Astrocyte (in vitro differentiated cells and primary cell): ENCODE results near the gene OASL. TPM values are rescaled to one million over a fixed set of nuclear protein-coding genes. Genes with fewer than 3 reads are reported as not detected.
A peak's percentile ranks its signal among the peaks of the same experiment; 100 is the strongest.

Experiments
- DNase-seq: peaks from one replicate; pipeline ENCODE4 v3.0.0-alpha.2; 2010; ENCODE audit warnings: low read depth
- FAIRE-seq: peaks from 2 replicates; lab custom pipeline; 2011; peaks lifted over from hg19 to GRCh38; lab: Jason Lieb, UNC
- H2AFZ ChIP-seq: 2 replicates; pipeline ENCODE4 v1.6.0; 2012; ENCODE audit warnings: low read depth, low read length, inconsistent platforms
- H3K27ac ChIP-seq: 2 replicates; pipeline ENCODE4 v1.5.1; 2011; ENCODE audit warnings: low read depth, low read length, inconsistent platforms
- H3K27me3 ChIP-seq: 2 replicates; pipeline ENCODE4 v1.6.0; 2011; ENCODE audit warnings: low read length, inconsistent platforms; ENCODE audit not compliant: insufficient read depth
- H3K36me3 ChIP-seq: 2 replicates; pipeline ENCODE4 v1.5.1; 2011; ENCODE audit warnings: low read length, inconsistent platforms; ENCODE audit not compliant: insufficient read depth
- H3K4me1 ChIP-seq: 2 replicates; pipeline ENCODE4 v1.5.1; 2011; ENCODE audit warnings: low read length, inconsistent platforms; ENCODE audit not compliant: insufficient read depth
- H3K4me2 ChIP-seq: 2 replicates; pipeline ENCODE4 v1.6.0; 2012; ENCODE audit warnings: low read length, inconsistent platforms
- H3K4me3 ChIP-seq: 2 replicates; pipeline ENCODE4 v1.5.1; 2011; ENCODE audit warnings: low read depth, mild to moderate bottlenecking, low read length, inconsistent platforms; ENCODE audit not compliant: insufficient read depth
- H3K79me2 ChIP-seq: 2 replicates; pipeline ENCODE4 v1.6.0; 2012; ENCODE audit warnings: mild to moderate bottlenecking, low read length, inconsistent platforms; ENCODE audit not compliant: insufficient read depth
- H3K9ac ChIP-seq: 2 replicates; pipeline ENCODE4 v1.6.0; 2012; ENCODE audit warnings: mild to moderate bottlenecking, low read length, inconsistent platforms
- H3K9me3 ChIP-seq: 2 replicates; pipeline ENCODE4 v1.5.1; 2012; ENCODE audit warnings: low read depth, mild to moderate bottlenecking, low read length, inconsistent platforms; ENCODE audit not compliant: insufficient read depth
- H4K20me1 ChIP-seq: 2 replicates; pipeline ENCODE4 v1.6.0; 2012; ENCODE audit warnings: low read length, inconsistent platforms; ENCODE audit not compliant: insufficient read depth
- H3K27ac Mint-ChIP-seq: one replicate; pipeline ENCODE4 v1.8.0; 2021; ENCODE audit warnings: mild to moderate bottlenecking, mixed read lengths; ENCODE audit not compliant: unreplicated experiment
- H3K27me3 Mint-ChIP-seq: one replicate; pipeline ENCODE4 v1.8.0; 2021; ENCODE audit warnings: low read depth, mixed read lengths; ENCODE audit not compliant: unreplicated experiment
- H3K36me3 Mint-ChIP-seq: one replicate; pipeline ENCODE4 v1.8.0; 2021; ENCODE audit warnings: low read depth, mixed read lengths; ENCODE audit not compliant: unreplicated experiment
- H3K4me1 Mint-ChIP-seq: one replicate; pipeline ENCODE4 v1.8.0; 2021; ENCODE audit warnings: low read depth, mixed read lengths; ENCODE audit not compliant: unreplicated experiment
- H3K4me3 Mint-ChIP-seq: one replicate; pipeline ENCODE4 v1.8.0; 2021; ENCODE audit warnings: mild to moderate bottlenecking, moderate library complexity, mixed read lengths; ENCODE audit not compliant: unreplicated experiment
- H3K9me3 Mint-ChIP-seq: one replicate; pipeline ENCODE4 v1.8.0; 2021; ENCODE audit warnings: mild to moderate bottlenecking, mixed read lengths; ENCODE audit not compliant: unreplicated experiment
- EZH2 ChIP-seq: IDR thresholded peaks from 2 replicates; pipeline ENCODE4 v1.6.1; 2012; ENCODE audit warnings: mild to moderate bottlenecking, low read length, inconsistent platforms; ENCODE audit not compliant: insufficient read depth
- total RNA-seq: library from RNA; stranded (reverse); gene quantifications from 2 replicates; pipeline ENCODE4 v1.2.1, GENCODE V29; 2021
- TF ChIP-seq, protein P1 (sequence below): IDR thresholded peaks from 2 replicates; pipeline ENCODE4 v1.5.1; 2011; ENCODE audit warnings: low read depth, mild to moderate bottlenecking, inconsistent platforms, low read length, moderate library complexity; ENCODE audit not compliant: insufficient read depth

Gene OASL
- total RNA-seq, 1 donor from 2014 or later = 0.75 TPM

DNA sequence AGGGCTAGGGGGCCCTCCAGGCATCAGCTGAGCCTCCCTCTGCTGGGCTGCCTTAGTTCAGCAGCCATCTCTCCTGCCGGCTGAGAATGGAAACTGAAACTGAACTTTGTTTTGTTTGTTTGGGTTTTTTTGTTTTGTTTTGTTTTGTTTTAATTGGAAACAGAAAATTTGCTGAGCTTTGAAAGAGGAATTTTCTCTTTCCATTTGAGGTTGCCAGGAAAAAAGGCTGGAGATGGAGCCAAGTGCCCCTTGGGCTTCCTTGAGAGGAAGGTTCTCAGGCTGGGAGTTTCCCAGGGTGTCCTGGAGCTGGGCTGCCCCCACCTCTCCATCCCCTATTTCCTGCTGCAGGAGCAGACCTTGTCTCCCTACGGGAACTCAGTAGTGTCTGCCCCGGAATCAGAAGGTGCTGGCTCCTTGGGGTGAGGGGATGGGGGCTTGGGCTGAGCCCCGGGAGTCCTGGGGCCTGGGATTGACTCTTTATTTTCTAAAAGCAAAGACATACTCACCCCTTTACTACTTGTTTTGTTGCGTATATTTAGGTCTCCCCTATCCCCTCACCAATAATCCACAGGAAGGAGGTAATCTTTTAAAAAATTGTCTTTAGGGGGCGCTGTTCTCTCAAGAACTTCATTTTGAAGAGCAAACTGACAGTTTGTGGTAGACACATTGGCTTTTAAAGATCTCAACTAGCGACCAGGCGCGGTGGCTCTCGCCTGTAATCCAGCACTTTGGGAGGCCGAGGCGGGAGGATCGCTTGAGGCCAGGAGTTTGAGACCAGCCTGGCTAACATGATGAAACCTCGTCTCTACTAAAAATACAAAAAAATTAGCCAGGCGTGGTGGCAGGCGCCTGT is 21.3 kb upstream of the OASL start:
- Histone ChIP-seq H3K4me1 (no peaks in the 10 kb centered on the region), H3K9ac (peak overlapping the region; percentile 60), H3K27me3 (peaks cover 9% of the 10 kb centered on the region), H3K79me2 (no peaks in the 10 kb centered on the region), H3K4me3 (no peak overlapping the region), H3K36me3 (no peaks in the 10 kb centered on the region), H3K4me2 (peak overlapping the region; percentile 82), H4K20me1 (no peaks in the 10 kb centered on the region), H2AFZ (peak overlapping the region; percentile 79), H3K9me3 (no peaks in the 10 kb centered on the region), H3K27ac (no peak overlapping the region)
- DNase-seq = no peak
- Mint-ChIP-seq H3K9me3 (no peaks in the 10 kb centered on the region), H3K27ac (peak overlapping the region; percentile 87), H3K4me1 (no peaks in the 10 kb centered on the region), H3K36me3 (no peaks in the 10 kb centered on the region), H3K4me3 (no peak overlapping the region), H3K27me3 (peaks cover 9% of the 10 kb centered on the region)
- TF ChIP-seq EZH2 = no peak
- TF ChIP-seq, protein P1, sequence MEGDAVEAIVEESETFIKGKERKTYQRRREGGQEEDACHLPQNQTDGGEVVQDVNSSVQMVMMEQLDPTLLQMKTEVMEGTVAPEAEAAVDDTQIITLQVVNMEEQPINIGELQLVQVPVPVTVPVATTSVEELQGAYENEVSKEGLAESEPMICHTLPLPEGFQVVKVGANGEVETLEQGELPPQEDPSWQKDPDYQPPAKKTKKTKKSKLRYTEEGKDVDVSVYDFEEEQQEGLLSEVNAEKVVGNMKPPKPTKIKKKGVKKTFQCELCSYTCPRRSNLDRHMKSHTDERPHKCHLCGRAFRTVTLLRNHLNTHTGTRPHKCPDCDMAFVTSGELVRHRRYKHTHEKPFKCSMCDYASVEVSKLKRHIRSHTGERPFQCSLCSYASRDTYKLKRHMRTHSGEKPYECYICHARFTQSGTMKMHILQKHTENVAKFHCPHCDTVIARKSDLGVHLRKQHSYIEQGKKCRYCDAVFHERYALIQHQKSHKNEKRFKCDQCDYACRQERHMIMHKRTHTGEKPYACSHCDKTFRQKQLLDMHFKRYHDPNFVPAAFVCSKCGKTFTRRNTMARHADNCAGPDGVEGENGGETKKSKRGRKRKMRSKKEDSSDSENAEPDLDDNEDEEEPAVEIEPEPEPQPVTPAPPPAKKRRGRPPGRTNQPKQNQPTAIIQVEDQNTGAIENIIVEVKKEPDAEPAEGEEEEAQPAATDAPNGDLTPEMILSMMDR = peak; percentile 35
- no peak for FAIRE-seq

DNA sequence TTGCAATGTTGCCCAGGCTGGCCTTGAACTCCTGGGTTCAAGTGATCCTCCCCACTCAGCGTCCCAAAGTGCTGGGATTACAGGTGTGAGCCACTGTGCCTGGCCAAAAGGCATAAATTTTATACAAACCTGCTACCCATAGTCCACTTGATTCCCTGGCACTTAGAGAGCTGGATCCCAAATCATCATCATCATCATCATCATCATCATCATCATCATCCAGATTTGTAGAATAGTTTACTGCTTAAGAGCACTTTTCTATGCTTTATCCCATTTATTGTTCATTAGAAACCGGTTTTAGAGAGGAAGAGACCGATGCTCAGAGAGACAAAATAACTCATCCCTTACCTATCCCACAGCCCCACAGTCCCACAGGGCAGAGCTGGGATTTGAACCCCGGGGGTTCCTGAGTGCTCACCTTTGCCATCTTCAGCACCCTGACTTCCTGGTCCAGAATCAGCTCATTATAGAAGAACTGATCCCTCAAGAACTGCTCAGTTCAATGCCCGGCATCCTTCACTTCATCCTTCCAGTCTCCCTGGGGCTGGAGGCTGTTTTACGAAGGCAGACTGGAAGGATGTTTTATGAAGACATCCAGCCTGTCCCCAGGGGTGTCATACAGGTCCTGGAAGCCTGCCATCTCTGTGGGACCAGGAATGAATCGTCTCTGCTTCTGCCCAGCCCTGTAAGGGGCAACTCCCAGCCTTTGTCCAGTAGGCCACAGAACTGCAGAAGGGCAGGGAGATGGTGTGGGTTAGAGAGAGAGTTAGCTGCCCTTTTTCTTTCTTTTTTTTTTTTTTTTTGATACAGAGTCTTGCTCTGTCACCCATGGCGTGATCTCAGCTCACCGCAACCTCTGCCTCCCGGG is 20.2 kb upstream of the OASL start:
- no peaks in the 10 kb centered on the region for H3K36me3 Mint-ChIP-seq
- no peaks in the 10 kb centered on the region for H4K20me1 ChIP-seq
- no peaks in the 10 kb centered on the region for H3K4me1 Mint-ChIP-seq
- H3K79me2 ChIP-seq = no peaks in the 10 kb centered on the region
- TF ChIP-seq EZH2 = no peak
- TF ChIP-seq, protein P1 = no peak
- peaks cover 9% of the 10 kb centered on the region for H3K27me3 Mint-ChIP-seq
- H3K4me3 Mint-ChIP-seq = no peak overlapping the region
- no peaks in the 10 kb centered on the region for H3K9me3 Mint-ChIP-seq
- no peak overlapping the region for H2AFZ ChIP-seq
- no peak overlapping the region for H3K4me3 ChIP-seq
- no peaks in the 10 kb centered on the region for H3K4me1 ChIP-seq
- H3K27ac ChIP-seq = no peak overlapping the region
- DNase-seq = no peak
- peak overlapping the region; percentile 26 for H3K27ac Mint-ChIP-seq
- H3K27me3 ChIP-seq = peaks cover 9% of the 10 kb centered on the region
- H3K4me2 ChIP-seq = no peak overlapping the region
- H3K9ac ChIP-seq = no peak overlapping the region
- H3K9me3 ChIP-seq = no peaks in the 10 kb centered on the region
- H3K36me3 ChIP-seq = no peaks in the 10 kb centered on the region
- no peak for FAIRE-seq
